ENCODE data around the gene SFXN1.
A peak's percentile ranks its signal among the peaks of the same experiment; 100 is the strongest.
"Not testable (repeated sequence)": the region's sequence is repeated elsewhere in the genome, so short reads cannot be mapped to it uniquely, and the experiment has no call there.

The SFXN1 gene

GRCh38 chr5:175478384-175479124 lies at the start of gene SFXN1:
TSS of gene SFXN1 (plus strand) at chr5:175478560. CDS start at chr5:175492104, 13,544 bp downstream.
- DNase-seq = peak; percentile 31

- no peak for DNase-seq
These were observed 43.6 kb upstream of the SFXN1 start for GRCh38 chr5:175434800-175435199.

GRCh38 chr5:175436359-175436758 lies 42.0 kb upstream of the SFXN1 start:
- DNase-seq = no peak

- no peak for DNase-seq
These were observed 40.0 kb upstream of the SFXN1 start for GRCh38 chr5:175438234-175438857.

- DNase-seq = no peak
These were observed 34.8 kb upstream of the SFXN1 start for GRCh38 chr5:175443514-175444059.

- no peak for DNase-seq
These were observed 34.1 kb upstream of the SFXN1 start, which contains the start of gene DRD1 for GRCh38 chr5:175444060-175444904. TSS of gene DRD1 (minus strand) at chr5:175444182. CDS start at chr5:175443099, 1,083 bp downstream.

- no peak for DNase-seq
These were observed 33.4 kb upstream of the SFXN1 start for GRCh38 chr5:175444905-175445456.

GRCh38 chr5:175446378-175446777 lies 32.0 kb upstream of the SFXN1 start:
- DNase-seq = not testable (repeated sequence)

- DNase-seq = no peak
These were observed 30.8 kb upstream of the SFXN1 start for GRCh38 chr5:175447571-175447970.

- DNase-seq = no peak
These were observed 30.1 kb upstream of the SFXN1 start for GRCh38 chr5:175448276-175448675.

- no peak for DNase-seq
These were observed 26.2 kb upstream of the SFXN1 start for GRCh38 chr5:175452166-175452565.

GRCh38 chr5:175454338-175454737 lies 24.0 kb upstream of the SFXN1 start:
- not testable (repeated sequence) for DNase-seq

- DNase-seq = no peak
These were observed 22.1 kb upstream of the SFXN1 start for GRCh38 chr5:175456105-175456742.

GRCh38 chr5:175457466-175457865 lies 20.9 kb upstream of the SFXN1 start:
- no peak for DNase-seq

- no peak for DNase-seq
These were observed 18.2 kb upstream of the SFXN1 start for GRCh38 chr5:175460126-175460525.

- no peak for DNase-seq
These were observed 17.8 kb upstream of the SFXN1 start for GRCh38 chr5:175460552-175460951.

- DNase-seq = no peak
These were observed 17.0 kb upstream of the SFXN1 start for GRCh38 chr5:175461370-175461769.

GRCh38 chr5:175463641-175464040 lies 14.7 kb upstream of the SFXN1 start:
- DNase-seq = no peak

GRCh38 chr5:175464074-175464941 lies 14.1 kb upstream of the SFXN1 start:
- no peak for DNase-seq

- no peak for DNase-seq
These were observed 13.5 kb upstream of the SFXN1 start for GRCh38 chr5:175464942-175465233.

- no peak for DNase-seq
These were observed 13.1 kb upstream of the SFXN1 start for GRCh38 chr5:175465282-175465681.
